ENCODE data around the gene EYS. TPM values are rescaled to one million over a fixed set of nuclear protein-coding genes. Genes with fewer than 3 reads are reported as not detected.

The EYS gene
- total RNA-seq, 2 donors from 2014 or later, result not detected

DNA sequence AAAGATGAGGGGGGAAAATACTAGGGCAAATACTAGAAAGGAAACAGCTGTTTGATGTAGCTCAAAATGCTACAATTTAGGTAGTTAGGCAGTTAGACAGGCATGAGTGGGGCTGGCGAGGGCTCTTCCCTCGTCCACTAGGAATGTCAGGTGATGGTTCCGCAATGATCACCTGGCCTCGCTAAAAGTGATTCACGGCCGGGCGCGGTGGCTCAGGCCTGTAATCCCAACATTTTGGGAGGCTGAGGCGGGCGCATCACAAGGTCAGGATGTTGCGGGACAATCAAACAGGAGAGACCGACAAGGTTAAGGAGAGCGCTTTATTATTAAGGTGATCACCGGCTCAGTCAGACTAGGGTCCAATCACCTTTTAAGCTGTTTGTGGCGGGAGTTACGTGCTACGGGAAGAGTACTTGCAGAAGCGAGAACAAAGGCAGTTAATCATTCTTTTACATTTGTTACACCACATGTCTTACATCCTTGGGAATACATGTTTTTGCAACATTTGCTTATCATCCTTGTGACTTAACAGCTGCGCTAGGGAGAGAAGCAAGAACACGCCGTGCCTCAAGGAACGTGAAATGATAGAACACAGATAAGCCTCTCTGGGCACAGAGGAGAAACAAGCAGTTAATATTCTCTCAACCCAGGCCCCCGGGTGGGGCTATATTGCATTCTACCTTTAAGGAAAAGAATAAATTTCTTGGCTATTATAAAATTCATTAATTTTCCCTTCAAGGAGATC lies 1025.4 kb downstream of the EYS start:
- no peak overlapping the region for H3K27ac ChIP-seq
- no peak for DNase-seq (ENCODE audit: low spot score)
- no peaks in the 10 kb centered on the region for H3K27me3 ChIP-seq (replicated peaks; ENCODE audit: insufficient read depth)
- H3K4me1 ChIP-seq (ENCODE audit: control insufficient read depth in 1 of 2, low read depth in 2 of 2), result no peaks in the 10 kb centered on the region
- H3K9me3 ChIP-seq, result no peaks in the 10 kb centered on the region
- no peak for ATAC-seq (ENCODE audit: insufficient number of reproducible peaks, low FRiP score, low read depth)
- TF ChIP-seq, protein P1, sequence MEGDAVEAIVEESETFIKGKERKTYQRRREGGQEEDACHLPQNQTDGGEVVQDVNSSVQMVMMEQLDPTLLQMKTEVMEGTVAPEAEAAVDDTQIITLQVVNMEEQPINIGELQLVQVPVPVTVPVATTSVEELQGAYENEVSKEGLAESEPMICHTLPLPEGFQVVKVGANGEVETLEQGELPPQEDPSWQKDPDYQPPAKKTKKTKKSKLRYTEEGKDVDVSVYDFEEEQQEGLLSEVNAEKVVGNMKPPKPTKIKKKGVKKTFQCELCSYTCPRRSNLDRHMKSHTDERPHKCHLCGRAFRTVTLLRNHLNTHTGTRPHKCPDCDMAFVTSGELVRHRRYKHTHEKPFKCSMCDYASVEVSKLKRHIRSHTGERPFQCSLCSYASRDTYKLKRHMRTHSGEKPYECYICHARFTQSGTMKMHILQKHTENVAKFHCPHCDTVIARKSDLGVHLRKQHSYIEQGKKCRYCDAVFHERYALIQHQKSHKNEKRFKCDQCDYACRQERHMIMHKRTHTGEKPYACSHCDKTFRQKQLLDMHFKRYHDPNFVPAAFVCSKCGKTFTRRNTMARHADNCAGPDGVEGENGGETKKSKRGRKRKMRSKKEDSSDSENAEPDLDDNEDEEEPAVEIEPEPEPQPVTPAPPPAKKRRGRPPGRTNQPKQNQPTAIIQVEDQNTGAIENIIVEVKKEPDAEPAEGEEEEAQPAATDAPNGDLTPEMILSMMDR (IDR thresholded peaks at IDR 0.05), result no peak
- H3K4me3 ChIP-seq, result no peak overlapping the region
- H3K36me3 ChIP-seq, result no peaks in the 10 kb centered on the region

- H3K9me3 ChIP-seq, result no peaks in the 10 kb centered on the region
- no peaks in the 10 kb centered on the region for H3K4me1 ChIP-seq (ENCODE audit: control insufficient read depth in 1 of 2, low read depth in 2 of 2)
- H3K27ac ChIP-seq, result no peak overlapping the region
- H3K36me3 ChIP-seq, result no peaks in the 10 kb centered on the region
- ATAC-seq (ENCODE audit: insufficient number of reproducible peaks, low FRiP score, low read depth), result no peak
- TF ChIP-seq, protein P1 (IDR thresholded peaks at IDR 0.05), result no peak
- H3K27me3 ChIP-seq (replicated peaks; ENCODE audit: insufficient read depth), result no peaks in the 10 kb centered on the region
- no peak for DNase-seq (ENCODE audit: low spot score)
- no peak overlapping the region for H3K4me3 ChIP-seq
These were observed 1026.6 kb downstream of the EYS start for GRCh38 chr6:64680446-64680845.

DNA sequence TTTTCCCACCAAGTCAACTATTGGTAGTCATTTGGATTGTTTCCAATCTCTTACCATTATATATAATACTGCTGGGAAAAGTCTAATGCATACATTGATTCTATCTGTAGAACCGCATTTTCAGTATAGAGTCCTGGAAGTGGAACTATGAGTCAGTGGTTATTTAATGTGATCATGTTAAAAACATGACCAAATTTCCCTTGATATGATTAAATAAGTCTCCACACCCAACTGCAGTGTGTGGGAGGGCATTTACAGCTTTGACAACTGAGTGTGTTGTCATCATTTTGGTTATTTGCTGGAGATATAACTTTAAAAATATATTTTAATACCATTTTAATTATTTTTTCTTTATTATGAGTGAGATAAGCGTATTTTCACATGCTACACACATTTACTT lies 1027.6 kb downstream of the EYS start:
- Histone ChIP-seq H3K27ac (no peak overlapping the region), H3K4me3 (no peak overlapping the region), H3K27me3 (replicated peaks; ENCODE audit: insufficient read depth) (no peaks in the 10 kb centered on the region), H3K4me1 (ENCODE audit: control insufficient read depth in 1 of 2, low read depth in 2 of 2) (no peaks in the 10 kb centered on the region), H3K9me3 (no peaks in the 10 kb centered on the region), H3K36me3 (no peaks in the 10 kb centered on the region)
- TF ChIP-seq, protein P1 (IDR thresholded peaks at IDR 0.05), result no peak
- ATAC-seq (ENCODE audit: insufficient number of reproducible peaks, low FRiP score, low read depth) (no peak), DNase-seq (ENCODE audit: low spot score) (no peak)

DNA sequence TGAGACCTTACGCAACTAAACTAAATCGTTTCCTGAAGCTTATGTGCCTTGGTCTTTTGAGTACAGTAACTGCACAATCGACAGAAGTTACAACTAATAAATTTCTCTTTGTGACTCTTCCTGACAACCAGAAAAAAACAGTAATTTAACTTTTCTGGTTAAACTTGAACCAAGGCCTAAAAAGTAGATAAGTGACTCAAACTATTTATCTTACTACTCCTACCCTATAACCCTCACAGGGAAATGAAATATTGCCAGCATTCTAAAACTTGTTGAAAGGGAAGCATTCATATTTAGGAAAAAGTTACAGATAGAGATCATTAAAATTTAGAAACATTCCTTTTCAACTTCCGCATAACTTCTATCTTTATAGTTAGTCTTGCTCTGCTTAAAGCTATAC lies 1034.4 kb downstream of the EYS start:
- no peak overlapping the region for H3K27ac ChIP-seq
- ATAC-seq (ENCODE audit: insufficient number of reproducible peaks, low FRiP score, low read depth), result no peak
- H3K4me3 ChIP-seq, result no peak overlapping the region
- no peaks in the 10 kb centered on the region for H3K36me3 ChIP-seq
- TF ChIP-seq, protein P1 (IDR thresholded peaks at IDR 0.05), result no peak
- no peaks in the 10 kb centered on the region for H3K9me3 ChIP-seq
- H3K4me1 ChIP-seq (ENCODE audit: control insufficient read depth in 1 of 2, low read depth in 2 of 2), result no peaks in the 10 kb centered on the region
- no peak for DNase-seq (ENCODE audit: low spot score)
- no peaks in the 10 kb centered on the region for H3K27me3 ChIP-seq (replicated peaks; ENCODE audit: insufficient read depth)

DNA sequence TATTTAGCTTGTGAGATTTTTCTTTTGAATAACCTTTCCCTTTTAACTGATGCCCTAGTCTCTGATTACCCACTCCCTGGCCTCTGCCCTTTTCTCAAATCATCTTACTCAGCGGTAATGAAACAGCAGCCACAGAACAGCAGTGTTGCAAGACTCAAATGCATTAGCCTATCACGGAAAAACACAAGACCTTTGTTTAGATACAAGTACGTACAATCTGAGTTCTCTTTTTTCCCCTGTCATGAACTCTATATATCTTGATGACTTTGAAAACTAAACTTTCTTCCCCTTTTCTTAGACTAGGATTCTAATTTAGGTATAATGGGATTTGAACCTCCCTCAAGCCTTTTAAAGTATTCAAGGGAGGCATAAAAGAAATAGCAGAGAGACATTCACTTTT lies 1034.9 kb downstream of the EYS start:
- Histone ChIP-seq H3K36me3 (no peaks in the 10 kb centered on the region), H3K27me3 (replicated peaks; ENCODE audit: insufficient read depth) (no peaks in the 10 kb centered on the region), H3K4me1 (ENCODE audit: control insufficient read depth in 1 of 2, low read depth in 2 of 2) (no peaks in the 10 kb centered on the region), H3K27ac (no peak overlapping the region), H3K4me3 (no peak overlapping the region), H3K9me3 (no peaks in the 10 kb centered on the region)
- TF ChIP-seq, protein P1 (IDR thresholded peaks at IDR 0.05), result no peak
- no peak for ATAC-seq (ENCODE audit: insufficient number of reproducible peaks, low FRiP score, low read depth)
- DNase-seq (ENCODE audit: low spot score), result no peak

Data from thoracic aorta (tissue), 2 donors.